ENCODE data around the gene MALRD1.

The MALRD1 gene

DNA sequence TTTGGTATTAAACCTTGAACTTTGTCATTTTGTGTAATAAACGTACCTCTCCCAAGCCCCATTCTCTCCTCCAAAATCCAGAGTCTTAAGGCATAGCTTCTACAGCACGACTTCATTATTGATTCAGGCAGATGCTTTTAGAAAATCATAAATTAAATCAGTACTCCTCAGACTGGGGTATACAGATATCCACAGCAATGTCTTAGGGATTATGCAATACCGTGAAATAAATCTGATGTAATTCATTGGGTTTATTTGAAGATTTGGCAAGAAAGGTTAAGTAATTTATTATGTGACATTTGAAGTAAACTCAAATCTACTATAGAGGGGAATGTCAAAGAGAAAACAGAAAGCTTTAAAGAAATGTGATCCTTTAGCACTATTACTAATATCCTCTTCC is 521.5 kb downstream of the MALRD1 start:
- TF ChIP-seq CTCF (conservative IDR thresholded peaks at IDR 0.05; ENCODE audit: low read depth, low read length): no peak
- DNase-seq (ENCODE audit: low read depth): no peak
- no peak overlapping the region for H3K4me3 ChIP-seq (ENCODE audit: low read length)

DNA sequence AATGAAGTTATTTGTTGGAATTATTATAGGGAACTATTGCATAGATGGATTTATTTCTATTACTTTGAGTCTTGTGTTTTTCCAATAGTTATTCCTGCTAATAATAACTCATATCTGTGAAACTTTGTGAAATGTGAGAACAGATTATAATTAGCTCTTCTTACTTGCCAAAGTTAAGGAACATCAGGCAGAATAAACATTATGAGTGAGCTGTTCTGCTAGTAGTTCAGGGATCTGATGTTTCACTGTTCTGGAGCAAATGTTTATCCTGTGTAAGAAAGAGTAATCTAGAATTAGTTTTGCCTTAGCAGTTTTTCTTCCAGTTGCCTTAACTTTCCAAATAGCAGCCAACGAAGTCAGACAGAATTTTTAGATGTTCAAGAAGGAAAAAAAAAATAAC is 522.4 kb downstream of the MALRD1 start:
- no peak for DNase-seq (ENCODE audit: low read depth)
- TF ChIP-seq CTCF (conservative IDR thresholded peaks at IDR 0.05; ENCODE audit: low read depth, low read length): no peak
- no peak overlapping the region for H3K4me3 ChIP-seq (ENCODE audit: low read length)

GRCh38 chr10:19572056-19572455 is 523.5 kb downstream of the MALRD1 start:
- H3K4me3 ChIP-seq (ENCODE audit: low read length): no peak overlapping the region
- no peak for DNase-seq (ENCODE audit: low read depth)

DNA sequence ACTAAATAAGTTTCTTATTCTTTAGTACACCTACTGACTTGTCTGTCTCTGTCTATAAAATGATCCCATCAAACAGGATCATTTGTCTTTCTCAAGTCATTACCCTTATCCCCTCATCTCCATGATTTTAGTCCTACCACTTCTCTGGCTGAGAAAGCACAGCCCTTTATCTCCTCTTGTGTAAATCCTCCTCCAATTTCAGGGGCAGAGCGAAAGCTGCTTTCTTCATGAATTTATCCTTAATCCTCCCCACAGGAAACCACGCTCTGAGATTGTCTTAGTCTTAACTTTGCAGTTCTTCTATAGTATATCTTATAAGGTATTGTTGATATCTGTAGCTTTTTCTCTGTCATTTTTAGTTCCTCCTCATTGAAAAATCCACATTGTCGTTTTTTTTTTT is 528.0 kb downstream of the MALRD1 start:
- no peak for TF ChIP-seq CTCF (conservative IDR thresholded peaks at IDR 0.05; ENCODE audit: low read depth, low read length)
- no peak overlapping the region for H3K4me3 ChIP-seq (ENCODE audit: low read length)
- no peak for DNase-seq (ENCODE audit: low read depth)

More at GRCh38 chr10:19572056-19572455, 523.5 kb downstream of the MALRD1 start:
- TF ChIP-seq CTCF (conservative IDR thresholded peaks at IDR 0.05; ENCODE audit: low read depth, low read length): no peak

DNA sequence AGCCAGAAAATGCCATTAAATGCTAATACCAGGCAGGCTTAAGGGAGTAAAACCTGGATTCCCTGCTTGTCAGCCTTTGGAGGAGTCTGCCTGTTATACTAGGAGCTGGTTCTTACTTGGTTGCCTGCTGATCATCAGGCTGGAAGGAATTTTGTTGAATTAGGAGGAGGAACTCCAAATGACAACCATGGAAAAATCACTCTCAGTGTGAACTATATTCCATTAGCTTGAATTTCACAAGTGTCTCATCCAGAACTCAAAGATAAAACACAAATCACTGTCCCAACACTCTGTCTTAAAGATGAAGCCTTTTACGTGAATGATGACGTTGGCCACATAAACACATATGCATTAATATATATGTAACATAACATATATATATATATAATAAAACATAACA is 528.8 kb downstream of the MALRD1 start:
- no peak overlapping the region for H3K4me3 ChIP-seq (ENCODE audit: low read length)
- TF ChIP-seq CTCF (conservative IDR thresholded peaks at IDR 0.05; ENCODE audit: low read depth, low read length): no peak
- no peak for DNase-seq (ENCODE audit: low read depth)

- DNase-seq (ENCODE audit: low read depth): no peak
- TF ChIP-seq CTCF (conservative IDR thresholded peaks at IDR 0.05; ENCODE audit: low read depth, low read length): no peak
- H3K4me3 ChIP-seq (ENCODE audit: low read length): no peak overlapping the region
Measured at GRCh38 chr10:19577807-19578206, 529.2 kb downstream of the MALRD1 start.

DNA sequence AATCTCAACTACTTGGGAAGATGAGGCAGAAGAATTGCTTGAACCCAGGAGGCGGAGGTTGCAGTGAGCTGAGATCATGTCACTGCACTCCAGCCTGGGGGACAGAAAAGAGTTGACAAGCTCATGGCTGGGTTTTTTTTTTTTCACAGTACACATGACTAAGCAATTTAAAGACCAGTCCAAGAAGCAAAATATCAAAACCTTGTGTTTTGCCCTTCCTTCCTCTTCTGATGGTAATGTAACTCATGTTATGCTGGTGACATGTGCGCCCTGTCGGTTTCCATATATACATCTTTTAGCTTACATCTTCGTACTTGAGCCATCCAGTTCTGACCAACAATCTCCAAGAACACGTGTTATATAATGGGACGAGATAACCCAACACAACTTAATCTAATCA is 530.0 kb downstream of the MALRD1 start:
- no peak overlapping the region for H3K4me3 ChIP-seq (ENCODE audit: low read length)
- no peak for DNase-seq (ENCODE audit: low read depth)
- TF ChIP-seq CTCF (conservative IDR thresholded peaks at IDR 0.05; ENCODE audit: low read depth, low read length): no peak
